Endothelial cell of umbilical vein (primary cell): ENCODE data around the gene DACT2. TPM values are rescaled to one million over a fixed set of nuclear protein-coding genes. Genes with fewer than 3 reads are reported as not detected.

Source experiments
- BruUV-seq: library from RNA; stranded (reverse); fragments of 400-500 nt; replicated peaks from 2 replicates; lab custom pipeline; 2021; lab: Mats Ljungman, UMichigan
- CTCF ChIA-PET: fragments of 300-600, 350-600 bp; sonication (Branson Sonifier 250); formaldehyde crosslinking; loops from one replicate; lab custom pipeline; 2021; ENCODE audit warnings: antibody characterized with exemption, inconsistent platforms; lab: Charles Lee
- POLR2A ChIA-PET: fragments of 300-600, 350-600 bp; sonication (Branson Sonifier 250); formaldehyde crosslinking; loops from one replicate; lab custom pipeline; 2021; ENCODE audit warnings: antibody characterized with exemption, inconsistent platforms; lab: Charles Lee
- DNase-seq: peaks from one replicate; pipeline ENCODE4 v3.0.0-alpha.2; 2011; ENCODE audit warnings: low read depth, low spot score
- FAIRE-seq: peaks from 2 replicates; lab custom pipeline; 2011; peaks lifted over from hg19 to GRCh38; lab: Jason Lieb, UNC
- H2AFZ ChIP-seq: 2 replicates; pipeline ENCODE4 v1.6.0; 2012; ENCODE audit warnings: low read depth, low read length, control low read depth, inconsistent platforms
- H3K27ac ChIP-seq: 2 replicates; pipeline ENCODE4 v1.5.1; 2011; ENCODE audit warnings: low read depth, mild to moderate bottlenecking, control low read depth, low read length, moderate library complexity; ENCODE audit not compliant: insufficient read depth
- H3K27me3 ChIP-seq, 2 experiments: 2 replicates each; pipeline versions ENCODE4 v1.6.0 to v1.6.1; 2011; ENCODE audit warnings: low read length in 2 of 2, mixed read lengths in 1 of 2; ENCODE audit not compliant: control insufficient read depth in 2 of 2, insufficient read depth in 2 of 2
- H3K36me3 ChIP-seq, 2 experiments: 2 replicates in 1 of 2; 3 replicates in 1 of 2; pipeline ENCODE4 v1.5.1; 2011; ENCODE audit warnings: low read length in 2 of 2, mild to moderate bottlenecking in 1 of 2, moderate library complexity in 1 of 2; ENCODE audit not compliant: control insufficient read depth in 2 of 2, insufficient read depth in 2 of 2; ENCODE audit errors: extremely low read depth in 1 of 2
- H3K4me1 ChIP-seq: 3 replicates; pipeline ENCODE4 v1.5.1; 2011; ENCODE audit warnings: mild to moderate bottlenecking, low read length; ENCODE audit not compliant: control insufficient read depth, insufficient read depth; ENCODE audit errors: extremely low read depth
- H3K4me2 ChIP-seq: 2 replicates; pipeline ENCODE4 v1.6.1; 2011; ENCODE audit warnings: low read length, control low read depth, mixed read lengths; ENCODE audit not compliant: insufficient read depth
- H3K4me3 ChIP-seq, 3 experiments: fragments of 200-600 bp in 1 of 3; sonication (generic), shearing (Covaris generic) in 1 of 3; replicated peaks in 1 of 3; 2 replicates each; pipeline ENCODE4 v1.5.1; 2011 to 2016; ENCODE audit warnings: control low read depth in 3 of 3, low read length in 3 of 3, mild to moderate bottlenecking in 2 of 3, inconsistent platforms in 1 of 3, low read depth in 1 of 3, moderate library complexity in 1 of 3; ENCODE audit not compliant: insufficient read depth in 1 of 3
- H3K79me2 ChIP-seq: 2 replicates; pipeline ENCODE4 v1.6.0; 2012; ENCODE audit warnings: low read length, inconsistent platforms; ENCODE audit not compliant: control insufficient read depth, insufficient read depth
- H3K9ac ChIP-seq: replicated peaks from 2 replicates; pipeline ENCODE3; 2011; ENCODE audit warnings: low read length, control low read depth; ENCODE audit not compliant: insufficient read depth; ENCODE audit errors: extremely low read depth
- H3K9me1 ChIP-seq: replicated peaks from 3 replicates; pipeline ENCODE4 v1.6.0; 2011; ENCODE audit warnings: mild to moderate bottlenecking, low read length; ENCODE audit not compliant: control insufficient read depth, insufficient read depth; ENCODE audit errors: extremely low read depth
- H3K9me3 ChIP-seq: replicated peaks from 2 replicates; pipeline ENCODE4 v1.5.1; 2012; ENCODE audit warnings: low read length, inconsistent platforms; ENCODE audit not compliant: control insufficient read depth, insufficient read depth
- H4K20me1 ChIP-seq: replicated peaks from 2 replicates; pipeline ENCODE3; 2011; ENCODE audit warnings: mild to moderate bottlenecking, low read length; ENCODE audit not compliant: control insufficient read depth, insufficient read depth; ENCODE audit errors: extremely low read depth
- EZH2 ChIP-seq: IDR thresholded peaks from 2 replicates; pipeline ENCODE4 v1.6.1; 2012; ENCODE audit warnings: borderline replicate concordance, low read depth, mild to moderate bottlenecking, moderate library complexity, low read length, inconsistent platforms; ENCODE audit not compliant: severe bottlenecking
- FOS ChIP-seq: IDR thresholded peaks from 2 replicates; pipeline ENCODE4 v1.6.1; 2011; ENCODE audit warnings: mild to moderate bottlenecking, low read length, moderate library complexity, borderline replicate concordance; ENCODE audit not compliant: insufficient read depth
- GATA2 ChIP-seq: IDR thresholded peaks from 2 replicates; pipeline ENCODE4 v1.7.0; 2011; ENCODE audit warnings: low read depth, mild to moderate bottlenecking, moderate library complexity, mixed read lengths, low read length; ENCODE audit not compliant: insufficient read length, insufficient read depth
- JUN ChIP-seq: IDR thresholded peaks from 2 replicates; pipeline ENCODE4 v1.6.1; 2011; ENCODE audit warnings: borderline replicate concordance, low read depth; ENCODE audit not compliant: insufficient read length, insufficient read depth
- MAX ChIP-seq: IDR thresholded peaks from 2 replicates; pipeline ENCODE4 v1.6.1; 2011; ENCODE audit not compliant: insufficient read depth, insufficient read length
- MYC ChIP-seq: IDR thresholded peaks from one replicate; pipeline ENCODE4 v1.6.1; 2011; ENCODE audit warnings: mild to moderate bottlenecking, low read depth, low read length
- POLR2A ChIP-seq: IDR thresholded peaks from 2 replicates; pipeline ENCODE4 v1.6.1; 2012; ENCODE audit warnings: low read depth, mild to moderate bottlenecking, control low read depth, low read length
- POLR2AphosphoS5 ChIP-seq: IDR thresholded peaks from 2 replicates; pipeline ENCODE4 v1.6.1; 2012; ENCODE audit warnings: low read depth, mild to moderate bottlenecking, control low read depth, low read length, moderate library complexity; ENCODE audit not compliant: insufficient read depth
- dilution Hi-C: fragments of 300-500 bp; cut with MboI; formaldehyde crosslinking; loops from one replicate; pipeline ENCODE4 v1.15.0; 2019; ENCODE audit warnings: low sequenced_read_pairs; ENCODE audit not compliant: extremely low pct_ligation_motif_present
- intact Hi-C: fragments of 100-400 bp; cut with micrococcal nuclease; formaldehyde crosslinking; loops from one replicate; pipeline ENCODE4 v1.10.0; 2022
- polyA plus RNA-seq, 4 experiments: library from polyadenylated mRNA; depleted of rRNA in 3 of 4; stranded (reverse) in 3 of 4; unstranded in 1 of 4; fragments of >200 nt; gene quantifications; 2 replicates each; pipeline versions ENCODE4 v1.2.1 to v1.2.3, GENCODE V29; 2011 to 2012; ENCODE audit warnings: missing spikeins in 1 of 4
- total RNA-seq: library from RNA; stranded (reverse); gene quantifications from 2 replicates; pipeline ENCODE4 v1.2.3, GENCODE V29; 2021
- TF ChIP-seq, protein P1 (sequence below), 2 donors: IDR thresholded peaks; 1 replicate in 1 of 2; 2 replicates in 1 of 2; pipeline ENCODE4 v1.5.1; 2011; ENCODE audit warnings: low read length in 2 of 2, mild to moderate bottlenecking in 2 of 2, moderate library complexity in 2 of 2, control low read depth in 1 of 2, inconsistent platforms in 1 of 2, low read depth in 1 of 2; ENCODE audit not compliant: insufficient read depth in 1 of 2; ENCODE audit errors: extremely low read depth in 1 of 2

Gene DACT2
- total and polyA plus RNA-seq, 2 donors (not counting 3 experiments of a cell fraction or from before 2014, with no cell fraction given), result not detected

DNA sequence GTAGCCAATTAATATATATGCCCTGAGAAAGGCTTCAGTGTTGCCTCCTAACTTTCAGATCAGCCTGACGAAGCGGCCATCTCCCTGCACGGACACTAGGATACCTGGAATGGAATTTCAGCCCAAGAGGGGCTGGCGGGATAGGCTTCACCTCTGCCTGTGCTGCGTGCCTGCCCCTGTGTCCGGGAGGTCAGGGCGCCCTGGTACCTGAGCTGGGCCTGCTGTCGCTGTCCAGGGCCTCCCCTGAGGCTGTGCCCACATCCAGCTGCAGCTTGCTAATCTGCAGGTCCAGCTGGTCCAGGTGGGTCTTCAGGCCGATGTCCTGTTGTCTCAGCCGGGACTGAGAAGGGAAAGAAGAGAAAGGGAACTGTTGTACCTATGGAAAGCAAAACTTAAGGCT, 8.6 kb downstream of the DACT2 start:
- BruUV-seq, result no TSS peak
- Histone ChIP-seq H3K79me2 (no peaks in the 10 kb centered on the region), H3K36me3 (no peaks in the 10 kb centered on the region), H3K4me1 (no peaks in the 10 kb centered on the region), H3K4me2 (no peak overlapping the region), H4K20me1 (no peaks in the 10 kb centered on the region), H3K9ac (no peak overlapping the region), H3K27me3 (peaks cover 9 to 12% of the 10 kb centered on the region in 2 experiments), H3K4me3 (no peak overlapping the region), H3K9me3 (no peaks in the 10 kb centered on the region), H2AFZ (no peak overlapping the region), H3K9me1 (no peaks in the 10 kb centered on the region), H3K27ac (no peak overlapping the region)
- no peak for FAIRE-seq
- ChIA-PET CTCF (no interaction called here), POLR2A (no interaction called here)
- TF ChIP-seq JUN, result no peak
- no peak for TF ChIP-seq EZH2
- TF ChIP-seq, protein P1, sequence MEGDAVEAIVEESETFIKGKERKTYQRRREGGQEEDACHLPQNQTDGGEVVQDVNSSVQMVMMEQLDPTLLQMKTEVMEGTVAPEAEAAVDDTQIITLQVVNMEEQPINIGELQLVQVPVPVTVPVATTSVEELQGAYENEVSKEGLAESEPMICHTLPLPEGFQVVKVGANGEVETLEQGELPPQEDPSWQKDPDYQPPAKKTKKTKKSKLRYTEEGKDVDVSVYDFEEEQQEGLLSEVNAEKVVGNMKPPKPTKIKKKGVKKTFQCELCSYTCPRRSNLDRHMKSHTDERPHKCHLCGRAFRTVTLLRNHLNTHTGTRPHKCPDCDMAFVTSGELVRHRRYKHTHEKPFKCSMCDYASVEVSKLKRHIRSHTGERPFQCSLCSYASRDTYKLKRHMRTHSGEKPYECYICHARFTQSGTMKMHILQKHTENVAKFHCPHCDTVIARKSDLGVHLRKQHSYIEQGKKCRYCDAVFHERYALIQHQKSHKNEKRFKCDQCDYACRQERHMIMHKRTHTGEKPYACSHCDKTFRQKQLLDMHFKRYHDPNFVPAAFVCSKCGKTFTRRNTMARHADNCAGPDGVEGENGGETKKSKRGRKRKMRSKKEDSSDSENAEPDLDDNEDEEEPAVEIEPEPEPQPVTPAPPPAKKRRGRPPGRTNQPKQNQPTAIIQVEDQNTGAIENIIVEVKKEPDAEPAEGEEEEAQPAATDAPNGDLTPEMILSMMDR (IDR thresholded peaks at IDR 0.05; ENCODE audit: extremely low read depth in 1 of 2, insufficient read depth in 1 of 2, low read depth in 1 of 2, low read length in 2 of 2), result no peak
- no peak for TF ChIP-seq MAX
- TF ChIP-seq FOS, result no peak
- intact Hi-C loops, result no loop called here
- DNase-seq, result no peak
- dilution Hi-C loops, result no loop called here

- no TSS peak for BruUV-seq
- intact Hi-C loops (no loop called here), dilution Hi-C loops (no loop called here)
- no peaks in the 10 kb centered on the region for H3K79me2 ChIP-seq
- no peaks in the 10 kb centered on the region for H4K20me1 ChIP-seq
- CTCF ChIA-PET, result no interaction called here
- no peak for DNase-seq
- H3K4me2 ChIP-seq, result no peak overlapping the region
- peaks cover 7 to 8% of the 10 kb centered on the region in 2 experiments for H3K27me3 ChIP-seq
- TF ChIP-seq POLR2A (no peak), FOS (no peak), GATA2 (no peak), MAX (no peak), EZH2 (no peak), MYC (no peak), JUN (no peak), POLR2AphosphoS5 (no peak)
- TF ChIP-seq, protein P1 (IDR thresholded peaks at IDR 0.05; ENCODE audit: extremely low read depth in 1 of 2, insufficient read depth in 1 of 2, low read depth in 1 of 2, low read length in 2 of 2), result no peak
- H3K36me3 ChIP-seq, result no peaks in the 10 kb centered on the region
- no peaks in the 10 kb centered on the region for H3K4me1 ChIP-seq
- POLR2A ChIA-PET, result no interaction called here
- H3K4me3 ChIP-seq, result no peak overlapping the region
- no peak for FAIRE-seq
- no peak overlapping the region for H3K9ac ChIP-seq
- no peak overlapping the region for H2AFZ ChIP-seq
- H3K9me1 ChIP-seq, result no peaks in the 10 kb centered on the region
- H3K27ac ChIP-seq, result no peak overlapping the region
- H3K9me3 ChIP-seq, result no peaks in the 10 kb centered on the region
These were observed 9.2 kb downstream of the DACT2 start for GRCh38 chr6:168310403-168310802.
